Esophagus mucosa (tissue), 1 donor: ENCODE data around the gene TPR. TPM values are rescaled to one million over a fixed set of nuclear protein-coding genes. Genes with fewer than 3 reads are reported as not detected.

Experiments
- ATAC-seq: fragments of 200-7000 bp; cut with Tn5 transposase; one replicate; pipeline ENCODE4 v1.9.1; 2020
- total RNA-seq: library from RNA; stranded (reverse); gene quantifications from one replicate; pipeline ENCODE4 v1.2.4, GENCODE V29; 2023
- donor health status: DM: yes; HTN: yes; CAD: no.

Gene TPR
- total RNA-seq, 1 donor from 2014 or later, result 57.0 TPM

- ATAC-seq, result no peak
Measured at GRCh38 chr1:186326009-186326408, 49.0 kb downstream of the TPR start.

GRCh38 chr1:186325239-186325638 lies 49.8 kb downstream of the TPR start:
- no peak for ATAC-seq

GRCh38 chr1:186323865-186324264 lies 51.2 kb downstream of the TPR start:
- ATAC-seq, result no peak

- no peak for ATAC-seq
Measured at GRCh38 chr1:186315570-186315969, 59.5 kb downstream of the TPR start.

- no peak for ATAC-seq
Measured at GRCh38 chr1:186311375-186312051, 63.5 kb downstream of the TPR start.

- no peak for ATAC-seq
Measured at GRCh38 chr1:186310307-186310706, 64.7 kb downstream of the TPR start.

- ATAC-seq, result no peak
Measured at GRCh38 chr1:186308264-186309060, 66.6 kb downstream of the TPR start.

GRCh38 chr1:186307445-186307844 lies 67.6 kb downstream of the TPR start:
- no peak for ATAC-seq

GRCh38 chr1:186306533-186306932 lies 68.5 kb downstream of the TPR start:
- no peak for ATAC-seq

- ATAC-seq, result no peak
Measured at GRCh38 chr1:186304982-186305949, 69.8 kb downstream of the TPR start.

- ATAC-seq, result no peak
Measured at GRCh38 chr1:186303911-186304310, 71.1 kb downstream of the TPR start.

GRCh38 chr1:186302381-186302920 lies 72.6 kb downstream of the TPR start:
- no peak for ATAC-seq

- ATAC-seq, result no peak
Measured at GRCh38 chr1:186301448-186301847, 73.6 kb downstream of the TPR start.

- ATAC-seq, result no peak
Measured at GRCh38 chr1:186300056-186300455, 75.0 kb downstream of the TPR start.

- ATAC-seq, result no peak
Measured at GRCh38 chr1:186299570-186299969, 75.5 kb downstream of the TPR start.

- no peak for ATAC-seq
Measured at GRCh38 chr1:186298851-186299250, 76.2 kb downstream of the TPR start.

- ATAC-seq, result no peak
Measured at GRCh38 chr1:186297439-186298045, 77.5 kb downstream of the TPR start.

- ATAC-seq, result no peak
Measured at GRCh38 chr1:186295980-186296379, 79.1 kb downstream of the TPR start, which contains the start of gene PRG4. Gene PRG4 (plus strand): TSS chr1:186296279.

GRCh38 chr1:186292875-186293274 lies 82.2 kb downstream of the TPR start:
- ATAC-seq, result no peak

- ATAC-seq, result no peak
Measured at GRCh38 chr1:186291271-186291670, 83.8 kb downstream of the TPR start.

- no peak for ATAC-seq
Measured at GRCh38 chr1:186289943-186290545, 85.0 kb downstream of the TPR start.
